Omental fat pad (tissue), 4 donors: ENCODE results near the gene BOD1. TPM values are rescaled to one million over a fixed set of nuclear protein-coding genes. Genes with fewer than 3 reads are reported as not detected.
A peak's percentile ranks its signal among the peaks of the same experiment; 100 is the strongest.

Experiments used
- ATAC-seq: fragments of 150-250 bp; one replicate; pipeline ENCODE4 v1.9.1; 2016; ENCODE audit warnings: mild to moderate bottlenecking, moderate library complexity; ENCODE audit not compliant: low FRiP score
- DNase-seq: peaks from one replicate; pipeline ENCODE4 v3.0.0-alpha.2; 2019; ENCODE audit warnings: low spot score
- CTCF ChIP-seq, 3 donors: fragments of 450-650 bp; IDR thresholded peaks; one replicate each; pipeline ENCODE4 v1.5.1; 2016 to 2017; ENCODE audit warnings: antibody characterized with exemption in 3 of 3, mild to moderate bottlenecking in 3 of 3, moderate library complexity in 2 of 3
- total RNA-seq, 4 donors: library from RNA; depleted of rRNA; stranded (reverse); fragments of >200 nt; gene quantifications; one replicate each; pipeline ENCODE4 v1.1.0, GENCODE V29; 2016

BOD1 gene
- total RNA-seq: 10 to 100 TPM; 52.9 to 63.1 (median 57.8) TPM

DNA sequence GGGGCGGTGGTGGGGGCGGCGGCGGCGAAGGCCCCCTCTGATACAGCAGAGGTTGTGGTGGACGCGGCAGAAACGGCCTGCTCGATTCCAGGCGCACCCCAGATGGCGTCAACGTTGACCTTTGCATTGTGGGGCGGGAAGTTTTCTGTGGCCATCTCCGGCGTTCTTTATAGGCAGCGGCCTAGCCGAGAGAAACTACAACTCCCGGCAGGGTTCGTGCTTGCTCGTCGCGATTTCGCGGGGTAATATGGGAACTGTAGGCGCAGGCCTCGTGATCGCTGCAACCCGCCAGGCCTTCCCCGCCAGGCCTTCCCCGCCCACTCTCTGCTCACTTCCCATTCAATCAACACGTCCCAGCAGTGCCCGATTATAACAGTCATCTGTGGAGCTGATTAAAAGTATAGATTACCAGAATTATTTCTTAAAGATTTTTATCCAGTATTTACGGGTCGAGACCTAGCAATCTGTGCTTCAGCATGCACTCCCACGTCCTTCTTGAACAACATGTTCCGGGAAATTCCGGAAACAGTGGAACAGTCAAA lies at the start of gene BOD1:
TSS of gene BOD1 (minus strand) at position 74 of the 542 bp plus-strand sequence. CDS start 214 bp downstream, outside the sequence.
- TF ChIP-seq CTCF (IDR thresholded peaks at IDR 0.05): no peak

GRCh38 chr5:173665326-173665725 lies 48.9 kb upstream of the BOD1 start:
- DNase-seq (no peak), ATAC-seq (no peak)
- no peak for TF ChIP-seq CTCF (IDR thresholded peaks at IDR 0.05)

More for the DNA sequence above, at the start of gene BOD1:
- peak; percentile 86 for DNase-seq
- peak; percentile 98 for ATAC-seq

DNA sequence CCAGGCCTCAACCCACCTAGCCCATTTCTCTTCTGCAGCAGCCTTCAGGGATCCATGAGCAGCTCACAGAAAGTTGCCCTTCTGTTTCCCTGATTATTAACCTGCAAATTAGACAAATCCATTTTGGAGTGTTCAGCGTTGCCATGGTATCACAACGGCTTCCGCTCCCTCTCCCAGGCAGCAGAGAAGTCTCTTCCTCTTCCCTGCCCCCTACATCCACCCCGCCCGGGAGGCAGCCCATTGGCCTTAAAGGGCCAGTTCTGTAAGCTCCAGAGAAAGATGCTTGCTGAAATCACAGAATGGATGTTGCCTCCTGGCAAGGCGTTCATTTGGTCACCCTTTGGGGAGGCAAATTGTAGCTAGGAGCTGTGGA lies 47.7 kb upstream of the BOD1 start:
- ATAC-seq (no peak), DNase-seq (no peak)
- no peak for TF ChIP-seq CTCF (IDR thresholded peaks at IDR 0.05)

- DNase-seq (no peak), ATAC-seq (no peak)
- TF ChIP-seq CTCF (IDR thresholded peaks at IDR 0.05): no peak
Measured at GRCh38 chr5:173663352-173664153, 47.1 kb upstream of the BOD1 start.

GRCh38 chr5:173662581-173663351 lies 46.3 kb upstream of the BOD1 start:
- ATAC-seq: no peak
- DNase-seq: no peak
- TF ChIP-seq CTCF (IDR thresholded peaks at IDR 0.05): no peak

DNA sequence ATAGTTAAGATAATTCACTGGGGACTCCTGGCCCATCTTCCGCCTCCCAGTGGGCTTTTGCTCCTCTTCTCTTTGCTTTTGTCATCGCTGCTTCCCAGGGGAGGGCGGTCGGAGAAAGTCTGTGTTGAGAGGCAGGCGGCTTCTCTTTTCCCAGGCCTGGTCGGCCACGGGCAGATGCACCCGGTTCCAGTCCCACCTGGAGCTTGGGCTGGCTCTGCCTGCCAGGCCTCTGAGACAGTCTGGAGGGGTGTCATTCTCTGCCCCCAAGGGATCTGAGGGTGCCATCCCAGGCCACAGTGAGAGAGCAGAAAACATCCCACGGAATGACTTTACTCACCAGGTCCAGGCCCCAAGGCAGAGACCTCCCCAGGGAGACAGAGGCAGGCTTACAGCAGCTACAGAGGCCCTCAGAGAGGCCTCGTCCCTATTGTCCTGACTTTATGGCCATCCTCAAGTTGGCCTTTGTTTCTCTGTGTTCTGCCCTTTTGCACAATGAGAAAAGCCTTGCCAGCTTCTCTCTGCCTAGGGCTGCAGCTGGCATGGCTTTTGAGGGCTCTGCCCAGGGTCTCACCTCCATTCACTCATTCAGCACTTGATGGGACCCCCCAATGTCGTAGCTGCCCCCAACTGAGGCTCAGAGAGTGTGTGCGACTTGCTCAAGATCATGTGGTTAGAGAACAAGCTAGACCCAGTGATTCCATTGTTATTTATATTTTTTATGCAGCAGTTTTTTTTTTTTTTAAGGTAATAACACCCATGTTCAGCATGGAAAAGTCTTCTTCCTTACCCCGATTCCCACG lies 44.2 kb upstream of the BOD1 start:
- TF ChIP-seq CTCF (IDR thresholded peaks at IDR 0.05): no peak
- no peak for ATAC-seq
- DNase-seq: no peak
